HepG2 (cell line): ENCODE results near the gene TANC1. TPM values are rescaled to one million over a fixed set of nuclear protein-coding genes. Genes with fewer than 3 reads are reported as not detected.

Experiments used
- AFF4 ChIP-seq: sonication (generic); formaldehyde crosslinking; IDR thresholded peaks from 2 replicates; pipeline ENCODE4 v1.4.0; 2020; ENCODE audit warnings: missing genetic modification reagents
- CEBPG ChIP-seq: IDR thresholded peaks from 2 replicates; pipeline ENCODE4 v1.6.1; 2016
- CREB3 ChIP-seq: sonication (generic); formaldehyde crosslinking; IDR thresholded peaks from 2 replicates; pipeline ENCODE4 v1.5.0; 2020; ENCODE audit warnings: missing genetic modification reagents
- DNMT1 ChIP-seq: sonication (generic); formaldehyde crosslinking; IDR thresholded peaks from 2 replicates; pipeline ENCODE4 v1.5.1; 2020; ENCODE audit warnings: mild to moderate bottlenecking, missing genetic modification reagents
- FOXK1 ChIP-seq: sonication (generic); formaldehyde crosslinking; IDR thresholded peaks from 2 replicates; pipeline ENCODE4 v1.4.0; 2020; ENCODE audit warnings: low read depth, missing genetic modification reagents, borderline replicate concordance
- HMGXB3 ChIP-seq: sonication (generic); formaldehyde crosslinking; IDR thresholded peaks from 2 replicates; pipeline ENCODE4 v1.4.0; 2020; ENCODE audit warnings: missing genetic modification reagents, borderline replicate concordance
- KLF16 ChIP-seq, 2 experiments: sonication (generic) in 1 of 2; formaldehyde crosslinking in 1 of 2; IDR thresholded peaks; 2 replicates each; pipeline versions ENCODE4 v1.6.1 to v1.8.0; 2016 to 2023; ENCODE audit warnings: missing genetic modification reagents in 2 of 2, missing compliant biosample characterization in 1 of 2
- MTA1 ChIP-seq: sonication (generic); formaldehyde crosslinking; IDR thresholded peaks from 2 replicates; pipeline ENCODE4 v1.4.0; 2020; ENCODE audit warnings: missing genetic modification reagents, mild to moderate bottlenecking, borderline replicate concordance
- SRSF9 ChIP-seq: fragments of 200-400 bp; formaldehyde crosslinking; IDR thresholded peaks from 2 replicates; pipeline ENCODE4 v1.6.1; 2018; ENCODE audit warnings: borderline replicate concordance, mild to moderate bottlenecking, low read depth, low read length; ENCODE audit not compliant: insufficient read depth, poor library complexity, severe bottlenecking
- SSRP1 ChIP-seq: IDR thresholded peaks from 2 replicates; pipeline ENCODE4 v1.6.1; 2016; ENCODE audit warnings: control low read depth
- TBX2 ChIP-seq: sonication (generic); formaldehyde crosslinking; IDR thresholded peaks from 2 replicates; pipeline ENCODE4 v1.5.0; 2020; ENCODE audit warnings: missing genetic modification reagents, mild to moderate bottlenecking, borderline replicate concordance
- U2AF2 ChIP-seq: fragments of 200-400 bp; formaldehyde crosslinking; IDR thresholded peaks from 2 replicates; pipeline ENCODE4 v1.6.1; 2017; ENCODE audit warnings: low read depth, mild to moderate bottlenecking, low read length
- ZNF281 ChIP-seq: sonication (generic); formaldehyde crosslinking; IDR thresholded peaks from 2 replicates; pipeline ENCODE4 v1.4.0; 2020; ENCODE audit warnings: missing genetic modification reagents, borderline replicate concordance
- polyA plus RNA-seq, 8 experiments: library from polyadenylated mRNA; depleted of rRNA in 3 of 8; stranded (reverse) in 7 of 8; unstranded in 1 of 8; fragments of >200 nt; fragmentation: Illumina TruSeq in 4 of 8; extraction: Trizol in 4 of 8; gene quantifications; 2 replicates each; pipeline versions ENCODE4 v1.2.1 to v1.2.3, GENCODE V29; 2011 to 2016; ENCODE audit warnings: low read depth in 4 of 8, missing spikeins in 1 of 8, mixed read lengths in 1 of 8; ENCODE audit not compliant: insufficient read depth in 1 of 8
- total RNA-seq, 5 experiments: library from RNA; depleted of rRNA; stranded (reverse); fragments of >200 nt; fragmentation: Illumina TruSeq; extraction: Trizol; gene quantifications; 2 replicates each; pipeline ENCODE4 v1.2.3, GENCODE V29; 2016; ENCODE audit warnings: low read depth in 1 of 5

TANC1 gene
- total and polyA plus RNA-seq, 2 of the 13 experiments (the other 11 are each of a cell fraction or from before 2014, with no cell fraction given) = 2.3 to 5.6 TPM

- TF ChIP-seq ZNF281 (CRISPR knock-in tag) (no peak), KLF16 (CRISPR knock-in tag; IDR thresholded peaks at IDR 0.05) (no peak), MTA1 (no peak), FOXK1 (no peak), SRSF9 (no peak), CREB3 (CRISPR knock-in tag) (no peak), HMGXB3 (CRISPR knock-in tag) (no peak), DNMT1 (CRISPR knock-in tag) (no peak), AFF4 (no peak), TBX2 (CRISPR knock-in tag) (peak; percentile 58; the same call in 1 of the 2 replicates), SSRP1 (CRISPR knock-in tag) (no peak), U2AF2 (no peak), CEBPG (CRISPR knock-in tag) (no peak)
Observed at GRCh38 chr2:158948964-158949699, 19.3 kb upstream of the TANC1 start (continued).
